ENCODE measurements around the gene MAP2K6. TPM values are rescaled to one million over a fixed set of nuclear protein-coding genes. Genes with fewer than 3 reads are reported as not detected.

MAP2K6 gene
- 19.9 TPM for total RNA-seq

DNA sequence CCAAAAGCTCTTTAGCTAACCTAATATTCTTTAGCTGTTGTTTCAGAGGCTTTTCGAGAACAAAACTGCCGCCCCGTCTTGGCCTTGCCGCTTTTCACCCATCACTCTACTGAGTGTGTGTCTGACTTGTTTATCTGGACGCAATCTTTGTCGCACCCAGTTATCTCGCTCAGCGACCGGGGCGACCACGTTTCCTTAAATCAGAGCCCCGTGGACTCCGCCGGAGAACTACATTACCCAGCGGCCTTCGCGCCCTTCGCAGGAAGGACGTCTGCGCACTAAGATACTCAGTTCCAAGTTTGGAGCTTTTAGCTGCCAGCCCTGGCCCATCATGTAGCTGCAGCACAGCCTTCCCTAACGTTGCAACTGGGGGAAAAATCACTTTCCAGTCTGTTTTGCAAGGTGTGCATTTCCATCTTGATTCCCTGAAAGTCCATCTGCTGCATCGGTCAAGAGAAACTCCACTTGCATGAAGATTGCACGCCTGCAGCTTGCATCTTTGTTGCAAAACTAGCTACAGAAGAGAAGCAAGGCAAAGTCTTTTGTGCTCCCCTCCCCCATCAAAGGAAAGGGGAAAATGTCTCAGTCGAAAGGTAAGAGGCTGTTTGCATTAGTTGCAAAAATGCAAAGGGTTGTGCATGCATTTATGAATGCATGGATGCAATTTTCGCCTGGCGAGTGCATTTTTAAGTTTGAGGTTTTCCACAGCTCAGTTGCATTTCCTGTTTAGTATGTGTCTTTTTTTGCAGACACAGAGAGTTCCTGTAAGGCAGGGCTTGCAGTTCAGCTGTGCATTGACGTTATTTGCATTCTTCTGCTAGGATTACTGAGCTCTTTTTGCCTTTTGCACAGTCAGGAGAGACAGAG, at the start of gene MAP2K6:
Gene MAP2K6, plus strand, starts transcription at position 290 of the 867 bp plus-strand sequence. Its CDS starts 288 bp downstream, at position 578.

Other genes with a start within 250 kb of the MAP2K6 start
- gene ABCA10, start 185.9 kb upstream of the MAP2K6 start, total RNA-seq = 9.3 TPM
- 27.5 TPM for gene ABCA5, start 87.6 kb upstream of the MAP2K6 start, total RNA-seq